K562 (cell line): ENCODE data around the gene SPATS2. TPM values are rescaled to one million over a fixed set of nuclear protein-coding genes. Genes with fewer than 3 reads are reported as not detected.

Source experiments
- BCOR ChIP-seq: fragments of 450-650 bp; IDR thresholded peaks from 2 replicates; pipeline ENCODE4 v1.6.1; 2016
- PHB ChIP-seq: fragments of 250-450 bp; sonication (Bioruptor Pico); IDR thresholded peaks from 2 replicates; pipeline ENCODE4 v1.5.0; 2021
- RFX7 ChIP-seq: fragments of 250-450 bp; sonication (Bioruptor Pico); IDR thresholded peaks from 2 replicates; pipeline ENCODE4 v1.5.1; 2021; ENCODE audit warnings: mild to moderate bottlenecking
- polyA plus RNA-seq, 8 experiments: library from polyadenylated mRNA; depleted of rRNA in 4 of 8; stranded (reverse) in 5 of 8; unstranded in 3 of 8; fragments of >200 nt; fragmentation: Nextera tagmentation in 2 of 8; fragmentation: Illumina TruSeq in 1 of 8; extraction: Ambion mirVana in 2 of 8; extraction: Trizol in 1 of 8; gene quantifications; 2 replicates each; pipeline versions ENCODE4 v1.2.1 to v1.2.3, GENCODE V29; 2011 to 2014; ENCODE audit warnings: inconsistent platforms in 1 of 8, missing spikeins in 1 of 8
- total RNA-seq, 7 experiments: library from RNA; depleted of rRNA in 6 of 7; stranded (reverse); fragments of >200 nt in 6 of 7; fragmentation: Illumina TruSeq in 2 of 7; extraction: Trizol in 2 of 7; gene quantifications; 2 replicates each; pipeline versions ENCODE4 v1.2.1 to v1.2.3, GENCODE V29; 2011 to 2021; ENCODE audit warnings: low replicate concordance in 1 of 7
- TF ChIP-seq, protein P1 (sequence below): fragments of 450-650 bp; IDR thresholded peaks from 2 replicates; pipeline ENCODE4 v1.6.1; 2018; ENCODE audit not compliant: partially characterized antibody

Gene SPATS2
- total and polyA plus RNA-seq, 9 of the 15 experiments (the other 6 are each of a cell fraction or from before 2014, with no cell fraction given): 5.4 to 48.2 (median 17.5) TPM

DNA sequence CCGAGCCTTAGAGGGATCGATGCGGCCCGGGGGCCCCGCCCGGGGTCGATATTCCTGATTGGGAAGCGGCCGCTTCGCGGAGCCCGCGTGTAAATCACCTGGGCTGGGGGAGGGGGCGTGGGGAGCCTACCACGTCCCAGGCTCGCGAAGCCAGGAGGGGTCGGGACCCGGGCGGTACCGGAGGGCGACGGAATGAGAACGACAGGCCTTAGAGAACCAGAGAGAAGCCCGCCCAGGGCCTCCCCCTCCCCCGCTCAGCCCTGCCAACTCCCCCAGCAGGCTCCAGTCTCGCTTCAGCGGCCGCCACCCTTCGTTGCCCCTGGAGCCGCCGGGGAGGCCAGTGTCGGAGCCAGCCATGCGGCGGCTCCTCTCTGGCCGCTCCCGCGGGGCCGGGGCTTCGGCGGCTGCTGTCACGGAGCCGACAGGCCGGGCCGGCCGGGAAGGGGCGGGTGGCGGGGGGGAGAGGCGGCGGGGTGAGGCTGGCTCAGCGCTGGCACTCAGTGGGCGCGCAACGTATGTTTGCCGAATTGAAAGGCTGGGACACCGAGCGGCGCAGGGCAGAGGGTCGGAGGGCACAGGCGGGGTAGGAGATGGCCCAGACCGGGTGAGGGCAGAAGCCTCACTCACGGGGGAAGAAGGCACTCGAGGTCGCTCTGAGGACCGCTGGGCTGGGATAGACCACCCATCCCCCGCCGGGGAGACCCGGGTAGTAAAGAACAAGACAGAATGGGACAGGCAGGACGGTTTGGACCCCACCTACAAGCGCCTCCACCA, 22.0 kb upstream of the SPATS2 start (continued):
- no peak for TF ChIP-seq BCOR
- TF ChIP-seq, protein P1, sequence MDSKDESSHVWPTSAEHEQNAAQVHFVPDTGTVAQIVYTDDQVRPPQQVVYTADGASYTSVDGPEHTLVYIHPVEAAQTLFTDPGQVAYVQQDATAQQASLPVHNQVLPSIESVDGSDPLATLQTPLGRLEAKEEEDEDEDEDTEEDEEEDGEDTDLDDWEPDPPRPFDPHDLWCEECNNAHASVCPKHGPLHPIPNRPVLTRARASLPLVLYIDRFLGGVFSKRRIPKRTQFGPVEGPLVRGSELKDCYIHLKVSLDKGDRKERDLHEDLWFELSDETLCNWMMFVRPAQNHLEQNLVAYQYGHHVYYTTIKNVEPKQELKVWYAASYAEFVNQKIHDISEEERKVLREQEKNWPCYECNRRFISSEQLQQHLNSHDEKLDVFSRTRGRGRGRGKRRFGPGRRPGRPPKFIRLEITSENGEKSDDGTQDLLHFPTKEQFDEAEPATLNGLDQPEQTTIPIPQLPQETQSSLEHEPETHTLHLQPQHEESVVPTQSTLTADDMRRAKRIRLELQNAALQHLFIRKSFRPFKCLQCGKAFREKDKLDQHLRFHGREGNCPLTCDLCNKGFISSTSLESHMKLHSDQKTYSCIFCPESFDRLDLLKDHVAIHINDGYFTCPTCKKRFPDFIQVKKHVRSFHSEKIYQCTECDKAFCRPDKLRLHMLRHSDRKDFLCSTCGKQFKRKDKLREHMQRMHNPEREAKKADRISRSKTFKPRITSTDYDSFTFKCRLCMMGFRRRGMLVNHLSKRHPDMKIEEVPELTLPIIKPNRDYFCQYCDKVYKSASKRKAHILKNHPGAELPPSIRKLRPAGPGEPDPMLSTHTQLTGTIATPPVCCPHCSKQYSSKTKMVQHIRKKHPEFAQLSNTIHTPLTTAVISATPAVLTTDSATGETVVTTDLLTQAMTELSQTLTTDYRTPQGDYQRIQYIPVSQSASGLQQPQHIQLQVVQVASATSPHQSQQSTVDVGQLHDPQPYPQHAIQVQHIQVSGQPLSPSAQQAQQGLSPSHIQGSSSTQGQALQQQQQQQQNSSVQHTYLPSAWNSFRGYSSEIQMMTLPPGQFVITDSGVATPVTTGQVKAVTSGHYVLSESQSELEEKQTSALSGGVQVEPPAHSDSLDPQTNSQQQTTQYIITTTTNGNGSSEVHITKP: no peak
- TF ChIP-seq PHB: no peak
- TF ChIP-seq RFX7 (CRISPR knock-in tag): no peak
- TF ChIP-seq, all 486 proteins: peak for 0
